ENCODE results near the gene PPM1H. TPM values are rescaled to one million over a fixed set of nuclear protein-coding genes. Genes with fewer than 3 reads are reported as not detected.

PPM1H gene
- total RNA-seq, 2 donors from 2014 or later, result 27.0 to 46.9 TPM

GRCh38 chr12:62714774-62715721 lies 219.9 kb downstream of the PPM1H start:
- no peak for TF ChIP-seq POLR2AphosphoS5 (IDR thresholded peaks at IDR 0.05)
- no peak for TF ChIP-seq POLR2A (IDR thresholded peaks at IDR 0.05)
- no peak for TF ChIP-seq CTCF (IDR thresholded peaks at IDR 0.05)
- Histone ChIP-seq H3K4me3 (no peak overlapping the region), H3K27ac (peak overlapping the region; percentile 24 to 40), H3K27me3 (replicated peaks; ENCODE audit: insufficient read depth) (no peaks in the 10 kb centered on the region), H3K4me1 (replicated peaks) (no peaks in the 10 kb centered on the region), H3K36me3 (no peaks in the 10 kb centered on the region), H3K9me3 (no peaks in the 10 kb centered on the region)
- intact Hi-C loops (cut with DNase I), result no loop called here
- 64% methylated on average over 14 of the region's 14 CpGs for WGBS
- no peak for DNase-seq (ENCODE audit: low spot score)

GRCh38 chr12:62714181-62714773 lies 220.7 kb downstream of the PPM1H start:
- Histone ChIP-seq H3K4me3 (no peak overlapping the region), H3K9me3 (no peaks in the 10 kb centered on the region), H3K27ac (peak overlapping the region; percentile 24 to 40), H3K27me3 (replicated peaks; ENCODE audit: insufficient read depth) (no peaks in the 10 kb centered on the region), H3K36me3 (no peaks in the 10 kb centered on the region), H3K4me1 (replicated peaks) (no peaks in the 10 kb centered on the region)
- DNase-seq (ENCODE audit: low spot score), result no peak
- 66% methylated on average over 8 of the region's 8 CpGs for WGBS
- intact Hi-C loops (cut with DNase I), result no loop called here
- TF ChIP-seq CTCF (IDR thresholded peaks at IDR 0.05) (no peak), POLR2AphosphoS5 (IDR thresholded peaks at IDR 0.05) (no peak), POLR2A (IDR thresholded peaks at IDR 0.05) (no peak)

GRCh38 chr12:62713723-62714122 lies 221.2 kb downstream of the PPM1H start:
- no peak for DNase-seq (ENCODE audit: low spot score)
- intact Hi-C loops (cut with DNase I), result no loop called here
- H3K9me3 ChIP-seq, result no peaks in the 10 kb centered on the region
- WGBS, result 97% methylated on average over 4 of the region's 4 CpGs
- H3K36me3 ChIP-seq, result no peaks in the 10 kb centered on the region
- no peaks in the 10 kb centered on the region for H3K4me1 ChIP-seq (replicated peaks)
- no peak overlapping the region for H3K4me3 ChIP-seq
- no peak for TF ChIP-seq POLR2AphosphoS5 (IDR thresholded peaks at IDR 0.05)
- no peak for TF ChIP-seq POLR2A (IDR thresholded peaks at IDR 0.05)
- no peak for TF ChIP-seq CTCF (IDR thresholded peaks at IDR 0.05)
- no peak overlapping the region for H3K27ac ChIP-seq
- no peaks in the 10 kb centered on the region for H3K27me3 ChIP-seq (replicated peaks; ENCODE audit: insufficient read depth)

DNA sequence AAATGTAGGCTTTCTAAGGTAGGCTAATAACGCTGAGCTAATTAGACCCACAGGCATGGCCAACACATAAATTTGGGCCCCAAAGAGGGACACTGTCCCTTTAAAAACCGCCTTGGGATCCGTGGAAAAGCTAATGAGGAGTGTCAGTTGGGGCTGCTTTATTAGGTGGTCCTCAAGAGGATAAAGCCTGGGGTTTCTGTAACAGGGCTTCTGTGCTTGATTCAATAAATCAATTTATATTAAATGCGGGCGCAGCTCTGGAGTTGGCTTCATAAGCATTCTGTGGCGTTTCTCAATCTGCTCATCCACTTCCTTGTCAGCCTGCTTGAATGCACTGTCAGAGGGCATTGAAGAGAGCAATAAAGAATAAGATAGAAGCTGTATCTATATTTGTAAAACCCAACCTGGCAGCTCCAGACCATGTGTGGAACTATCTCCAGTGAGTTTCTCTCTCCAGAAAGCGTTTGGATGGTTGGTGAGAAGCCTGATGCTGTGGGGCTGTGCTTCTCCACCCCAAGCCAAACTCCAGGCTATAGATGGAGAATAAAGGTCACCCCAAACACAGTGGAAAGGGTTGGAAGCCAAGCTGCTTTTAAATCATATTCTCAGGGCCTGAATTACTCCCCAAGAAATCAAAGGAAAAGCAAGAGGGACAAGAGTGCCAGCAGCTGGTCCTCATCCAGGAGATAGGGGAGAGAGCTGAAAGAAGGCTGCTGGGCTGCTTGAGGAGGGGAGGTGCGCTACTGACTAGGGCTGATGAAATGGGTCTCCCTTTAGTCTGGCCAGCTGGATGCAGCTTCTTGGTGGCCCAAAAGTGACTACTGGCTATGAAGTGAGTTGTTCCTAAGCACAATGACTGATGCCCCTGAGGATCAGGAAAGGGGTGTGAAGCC lies 222.0 kb downstream of the PPM1H start:
- TF ChIP-seq POLR2A (IDR thresholded peaks at IDR 0.05) (no peak), CTCF (IDR thresholded peaks at IDR 0.05) (no peak), POLR2AphosphoS5 (IDR thresholded peaks at IDR 0.05) (no peak)
- Histone ChIP-seq H3K27me3 (replicated peaks; ENCODE audit: insufficient read depth) (no peaks in the 10 kb centered on the region), H3K4me3 (no peak overlapping the region), H3K27ac (no peak overlapping the region), H3K36me3 (no peaks in the 10 kb centered on the region), H3K9me3 (no peaks in the 10 kb centered on the region), H3K4me1 (replicated peaks) (no peaks in the 10 kb centered on the region)
- intact Hi-C loops (cut with DNase I), result no loop called here
- WGBS, result 84% methylated on average over 8 of the region's 8 CpGs
- DNase-seq (ENCODE audit: low spot score), result no peak

Measured in prostate gland (tissue), 2 donors.